ENCODE measurements around the gene ING2. TPM values are rescaled to one million over a fixed set of nuclear protein-coding genes. Genes with fewer than 3 reads are reported as not detected.

ING2 gene
- 9.1 and 10.4 TPM in 2 replicates for total RNA-seq

GRCh38 chr4:183504930-183505610 is at the start of gene ING2:
ING2 (plus strand) TSS chr4:183505058; CDS start chr4:183505196, 138 bp downstream.

Other genes starting within 250 kb of the ING2 start
- not detected in 2 replicates for gene CLDN22, start 184.8 kb upstream of the ING2 start, total RNA-seq
- not detected in 2 replicates for gene CLDN24, start 182.6 kb upstream of the ING2 start, total RNA-seq
- 16.2 and 16.8 TPM in 2 replicates for gene CDKN2AIP, start 60.4 kb upstream of the ING2 start, total RNA-seq
- gene RWDD4, start 154.1 kb downstream of the ING2 start, total RNA-seq = 21.9 and 26.6 TPM in 2 replicates
- gene TRAPPC11, start 154.2 kb downstream of the ING2 start, total RNA-seq = 51.2 and 51.5 TPM in 2 replicates

All from aortic smooth muscle cell (primary cell).